SIG-M5 (cell line): Measurements from ENCODE around the gene SRPK2.

Experiments
- DNase-seq: peaks from one replicate; lab custom pipeline; 2025; lab: John Stamatoyannopoulos, UW

Gene SRPK2

GRCh38 chr7:105191331-105191730, 197.4 kb downstream of the SRPK2 start:
- no peak for DNase-seq

- DNase-seq: no peak
These were observed 198.7 kb downstream of the SRPK2 start for GRCh38 chr7:105189859-105190492.

- DNase-seq: no peak
These were observed 200.5 kb downstream of the SRPK2 start for GRCh38 chr7:105188201-105188600.

- no peak for DNase-seq
These were observed 201.2 kb downstream of the SRPK2 start for GRCh38 chr7:105187302-105188169.

GRCh38 chr7:105185290-105186010, 203.3 kb downstream of the SRPK2 start:
- no peak for DNase-seq

GRCh38 chr7:105180002-105180401, 208.7 kb downstream of the SRPK2 start:
- DNase-seq: no peak

- DNase-seq: no peak
These were observed 209.7 kb downstream of the SRPK2 start for GRCh38 chr7:105178928-105179541.

- no peak for DNase-seq
These were observed 210.5 kb downstream of the SRPK2 start for GRCh38 chr7:105178177-105178576.

- DNase-seq: no peak
These were observed 211.7 kb downstream of the SRPK2 start for GRCh38 chr7:105177026-105177425.

- DNase-seq: no peak
These were observed 215.1 kb downstream of the SRPK2 start for GRCh38 chr7:105173586-105173985.

- DNase-seq: no peak
These were observed 224.0 kb downstream of the SRPK2 start for GRCh38 chr7:105164751-105165150.

GRCh38 chr7:105163718-105164117, 225.0 kb downstream of the SRPK2 start:
- DNase-seq: no peak

- no peak for DNase-seq
These were observed 227.4 kb downstream of the SRPK2 start for GRCh38 chr7:105161366-105161765.

GRCh38 chr7:105157278-105157677, 231.4 kb downstream of the SRPK2 start:
- DNase-seq: no peak

- DNase-seq: no peak
These were observed 232.0 kb downstream of the SRPK2 start for GRCh38 chr7:105156731-105157130.

- DNase-seq: no peak
These were observed 234.6 kb downstream of the SRPK2 start for GRCh38 chr7:105154084-105154483.

- DNase-seq: no peak
These were observed 235.2 kb downstream of the SRPK2 start for GRCh38 chr7:105153531-105153930.

- DNase-seq: no peak
These were observed 237.6 kb downstream of the SRPK2 start for GRCh38 chr7:105151152-105151551.

GRCh38 chr7:105149827-105150226, 238.9 kb downstream of the SRPK2 start:
- no peak for DNase-seq

- no peak for DNase-seq
These were observed 247.7 kb downstream of the SRPK2 start for GRCh38 chr7:105141068-105141467.

- no peak for DNase-seq
These were observed 249.3 kb downstream of the SRPK2 start for GRCh38 chr7:105139381-105139780.

GRCh38 chr7:105137898-105138297, 250.8 kb downstream of the SRPK2 start:
- DNase-seq: no peak
